Medulla oblongata (tissue), 1 donor: ENCODE data around the gene SP9.
A peak's percentile ranks its signal among the peaks of the same experiment; 100 is the strongest.

Experiments used
- DNase-seq: peaks from one replicate; pipeline ENCODE4 v3.0.0-alpha.2; 2015; ENCODE audit errors: extremely low spot score

SP9 gene

DNA sequence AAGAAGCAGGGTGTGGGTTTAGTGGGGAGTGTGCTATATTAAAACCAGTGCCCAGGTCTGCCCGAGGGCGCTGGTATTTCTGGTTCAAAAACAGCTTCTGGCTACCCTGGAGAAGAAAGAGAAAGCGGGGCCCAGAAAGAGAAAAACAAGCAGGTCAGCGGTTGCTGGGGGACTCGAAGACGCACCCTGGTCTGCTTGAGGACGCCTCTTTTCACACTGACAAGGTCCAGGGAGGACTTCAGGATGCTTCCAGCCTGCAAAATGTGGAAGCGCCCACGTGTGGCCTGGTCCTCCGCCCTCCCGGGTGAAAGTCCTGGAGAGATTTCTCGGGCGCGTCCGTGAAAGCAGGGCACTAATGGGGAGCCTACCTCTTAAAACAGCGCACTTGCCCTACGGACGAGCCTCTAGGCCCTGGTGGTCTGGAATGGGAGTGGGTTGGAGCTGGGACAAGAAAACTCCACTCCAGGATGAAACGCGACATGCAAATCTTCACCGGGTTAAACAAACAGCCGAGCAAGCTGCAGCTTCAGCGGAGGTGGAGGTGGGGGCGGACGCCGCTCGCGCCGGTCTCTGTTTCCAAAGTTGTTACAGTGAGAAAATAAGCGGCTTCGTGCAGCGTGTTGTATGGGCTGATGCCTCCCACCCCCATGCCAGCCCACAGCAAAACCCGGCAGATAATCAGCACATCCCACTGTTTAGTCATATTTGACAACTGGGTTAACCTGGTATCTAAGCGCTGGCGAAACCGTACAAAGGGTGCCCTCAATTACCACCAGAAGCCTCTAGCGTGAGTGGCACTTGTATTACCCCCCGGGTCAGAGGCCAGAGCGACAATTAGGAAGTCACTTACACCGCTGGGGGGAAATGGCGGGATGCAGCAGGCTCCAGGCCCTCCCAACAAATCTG is 1.1 kb upstream of the SP9 start:
- no peak for DNase-seq

- no peak for DNase-seq
Measured at GRCh38 chr2:174334278-174334715, 457 bp upstream of the SP9 start.

DNA sequence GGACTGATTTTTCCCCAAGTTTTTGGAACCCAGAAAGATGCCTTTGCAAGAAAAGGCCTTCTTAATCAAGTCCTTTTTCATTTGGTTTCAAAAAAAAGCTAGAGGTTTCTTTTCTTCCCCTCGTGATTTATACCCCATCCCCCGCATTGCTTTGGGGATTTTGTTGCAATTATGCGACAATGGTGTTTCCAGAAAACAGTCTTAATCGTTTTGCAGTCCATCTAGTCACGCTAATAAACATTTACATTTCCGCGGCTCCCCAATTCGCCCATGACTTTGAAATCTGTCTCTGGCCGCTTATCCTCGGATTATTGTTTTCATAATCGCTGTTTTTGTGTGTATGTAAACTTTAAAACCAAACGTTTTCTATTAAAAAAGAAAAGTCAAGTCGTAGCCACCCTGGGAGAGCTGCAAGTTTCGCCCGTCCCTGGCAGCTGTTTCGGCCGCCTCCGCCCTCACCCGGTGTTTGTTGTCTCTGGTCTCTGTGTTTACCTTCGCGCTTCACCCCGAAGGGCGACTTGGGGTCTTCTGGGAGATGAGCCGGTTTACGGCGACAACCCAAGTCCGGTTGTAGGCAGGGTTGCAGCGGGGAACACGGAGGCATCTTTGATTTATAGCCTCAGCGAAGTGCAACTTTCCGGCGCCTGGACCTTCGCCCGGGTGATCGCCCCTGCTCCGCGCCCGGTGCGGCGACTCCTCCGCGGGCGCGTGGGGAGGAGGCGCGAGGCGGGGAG is 667 bp downstream of the SP9 start:
- DNase-seq: no peak

GRCh38 chr2:174335988-174336500 is 1.3 kb downstream of the SP9 start:
- DNase-seq: no peak

- no peak for DNase-seq
Measured at GRCh38 chr2:174336501-174337336, 2.0 kb downstream of the SP9 start.

DNA sequence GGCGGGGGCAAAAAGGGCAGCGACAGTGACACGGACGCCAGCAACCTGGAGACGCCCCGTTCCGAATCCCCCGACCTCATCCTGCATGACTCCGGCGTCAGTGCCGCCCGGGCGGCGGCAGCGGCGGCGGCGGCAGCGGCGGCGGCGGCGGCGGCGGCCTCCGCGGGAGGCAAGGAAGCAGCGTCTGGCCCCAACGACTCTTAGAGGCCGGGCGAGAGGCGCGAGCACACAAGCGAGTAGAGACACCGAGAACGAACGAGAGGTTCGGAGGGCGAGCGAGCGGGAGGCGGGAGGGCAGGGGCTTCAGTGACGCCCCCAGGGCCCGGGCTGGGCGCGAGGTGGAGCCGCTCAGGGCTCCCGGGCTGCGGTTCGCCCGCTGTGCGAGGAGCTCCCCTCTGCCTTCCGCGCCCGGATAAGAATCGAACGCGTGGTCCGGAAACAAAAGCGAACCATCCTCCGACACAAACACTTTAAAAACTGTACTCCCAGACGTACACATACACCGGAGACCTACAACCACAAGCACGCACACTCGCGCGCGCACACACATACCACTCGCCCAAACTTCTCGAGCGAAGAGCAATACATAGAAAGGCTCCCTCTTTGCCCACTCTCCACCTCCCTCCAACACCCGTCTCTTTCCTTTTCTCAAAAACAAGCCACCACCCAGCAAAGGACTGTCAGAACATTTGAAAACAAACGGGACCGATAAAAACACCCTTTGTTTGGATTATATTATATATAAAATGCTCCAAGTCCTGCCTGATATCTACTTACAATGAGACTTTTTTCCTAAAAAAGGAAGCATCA is 2.8 kb downstream of the SP9 start:
- DNase-seq: no peak

DNA sequence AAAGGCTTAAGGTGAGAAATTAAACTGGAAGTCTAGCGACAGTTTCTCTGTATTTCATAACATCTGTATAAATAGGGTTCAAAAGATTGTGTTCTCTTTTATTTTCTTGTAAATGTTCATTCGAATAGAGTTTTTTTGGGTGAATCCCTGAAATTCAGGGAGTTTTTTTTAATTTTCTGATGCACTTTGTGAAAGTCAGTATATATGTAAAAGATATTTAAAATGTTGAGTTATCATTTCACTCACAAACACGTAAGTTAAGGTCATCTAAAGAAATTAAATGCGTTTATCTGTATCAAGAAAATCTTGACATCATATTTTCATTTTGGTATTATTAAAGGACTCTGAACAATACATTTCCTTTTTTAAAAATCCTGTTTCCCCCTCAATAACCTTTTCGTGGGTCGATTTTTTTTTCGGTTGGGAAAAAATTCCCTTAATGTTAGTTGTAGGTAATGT is 3.4 kb downstream of the SP9 start:
- no peak for DNase-seq

DNA sequence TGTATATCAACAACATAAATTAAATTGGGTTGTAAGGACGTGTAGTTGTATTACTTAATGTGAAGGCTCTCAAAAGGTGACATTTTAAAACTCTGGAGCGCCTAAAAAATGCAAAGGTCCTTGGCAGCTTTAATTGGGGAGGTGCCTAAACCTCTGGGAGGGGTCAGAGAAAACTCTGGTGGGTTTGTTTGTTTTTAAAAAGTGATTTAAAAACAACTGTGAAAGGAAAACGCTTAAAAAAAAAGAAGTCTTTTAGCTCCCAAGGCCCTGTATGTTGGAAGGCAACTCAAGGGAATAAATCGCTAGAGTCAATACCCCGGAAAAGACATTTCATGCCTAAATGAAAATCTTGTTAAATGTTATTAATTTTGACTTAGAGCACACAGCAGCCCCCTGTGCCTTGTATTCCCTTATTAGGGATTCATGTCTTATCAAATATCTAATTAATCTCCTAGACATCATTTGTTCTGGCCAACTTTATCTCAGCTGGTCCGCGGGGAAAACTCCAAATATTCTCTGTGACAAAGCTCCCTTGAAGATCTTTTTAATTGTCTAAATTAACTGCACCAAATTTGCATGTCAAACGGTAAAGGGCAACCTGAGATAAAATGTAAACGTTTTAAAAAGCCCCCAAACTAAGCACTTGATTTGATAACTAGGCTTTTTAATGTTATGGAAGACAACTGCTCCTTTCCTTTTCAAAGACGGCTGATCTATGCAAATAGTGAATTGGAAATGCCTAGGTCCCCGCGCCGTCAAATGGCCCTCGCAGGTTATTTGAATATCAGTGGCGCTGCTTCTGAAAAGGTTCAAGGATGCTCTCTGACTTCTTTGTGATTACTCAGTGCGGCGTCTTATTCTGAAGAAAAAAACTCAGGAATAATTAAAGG is 4.2 kb downstream of the SP9 start:
- no peak for DNase-seq

DNA sequence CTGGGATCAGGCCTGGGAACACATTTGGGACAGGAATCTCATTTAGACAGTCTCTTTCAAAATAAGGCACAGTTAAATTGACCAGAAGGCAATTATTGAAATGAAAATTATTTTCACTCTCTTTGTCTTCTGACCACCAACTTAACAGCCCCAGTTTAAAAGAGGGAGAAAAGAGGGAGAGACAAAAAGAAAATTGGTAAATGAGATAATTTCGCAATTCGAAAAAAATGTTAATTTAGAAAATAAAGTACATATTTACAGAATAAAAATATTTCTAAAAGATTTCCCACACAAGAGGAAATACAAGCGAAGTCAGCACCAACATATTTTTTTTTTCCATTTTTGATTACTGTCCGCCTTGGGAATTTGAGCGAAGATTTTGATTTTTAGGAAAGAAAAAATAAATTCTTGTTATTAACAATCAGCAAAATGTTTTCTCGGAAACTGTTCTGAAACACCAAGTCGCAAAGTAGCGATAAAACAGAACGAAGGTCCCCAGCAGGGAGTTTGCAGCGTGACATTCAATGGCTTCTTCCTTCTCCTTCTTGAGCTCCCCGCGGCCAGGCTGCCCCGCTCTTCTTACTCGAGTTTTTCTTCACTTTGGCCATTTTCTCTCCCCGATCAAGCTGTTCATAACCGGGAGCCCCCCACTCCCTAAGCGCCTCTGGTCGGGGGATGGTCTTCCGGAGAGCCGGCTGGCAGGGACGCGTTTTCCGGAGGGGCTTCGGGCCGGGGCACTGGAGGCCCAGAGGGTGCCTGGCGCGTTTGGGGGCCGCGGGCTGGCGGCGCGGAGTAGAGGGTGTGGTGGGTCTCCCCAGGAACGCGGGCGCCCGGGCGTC is 5.0 kb downstream of the SP9 start:
- no peak for DNase-seq

GRCh38 chr2:174340400-174341292 is 5.9 kb downstream of the SP9 start:
- no peak for DNase-seq

- peak; percentile 86 for DNase-seq
Measured at GRCh38 chr2:174341293-174341994, 6.7 kb downstream of the SP9 start.

- DNase-seq: no peak
Measured at GRCh38 chr2:174341995-174342685, 7.4 kb downstream of the SP9 start.

GRCh38 chr2:174342686-174343342 is 8.1 kb downstream of the SP9 start:
- no peak for DNase-seq

DNA sequence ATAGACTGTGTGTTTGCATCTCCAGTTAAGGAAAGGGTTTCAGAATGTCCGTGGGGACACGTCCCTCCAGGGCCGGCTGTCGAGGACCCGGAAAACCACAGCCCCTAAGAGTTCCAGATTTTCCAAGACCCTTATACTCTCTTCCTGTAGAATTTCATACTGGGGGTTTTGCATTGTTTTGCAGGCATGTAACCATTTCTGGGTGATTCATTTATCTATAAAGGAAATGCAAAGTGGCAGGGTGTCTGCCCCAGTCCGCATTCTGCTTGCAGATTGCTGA is 8.5 kb downstream of the SP9 start:
- no peak for DNase-seq

- DNase-seq: no peak
Measured at GRCh38 chr2:174343623-174344455, 9.1 kb downstream of the SP9 start.
